Measurements from ENCODE around the gene ITGA11. TPM values are rescaled to one million over a fixed set of nuclear protein-coding genes. Genes with fewer than 3 reads are reported as not detected.

ITGA11 gene
- total RNA-seq, 1 donor from 2014 or later = 0.53 TPM

GRCh38 chr15:68352401-68353062 lies 79.4 kb downstream of the ITGA11 start:
- no peaks in the 10 kb centered on the region for H3K27me3 ChIP-seq (ENCODE audit: control insufficient read depth, insufficient read depth, low read length)
- no peak overlapping the region for H3K4me3 ChIP-seq (ENCODE audit: low read depth, low read length)
- peak; percentile 82 for DNase-seq (ENCODE audit: low read depth)
- TF ChIP-seq CTCF (IDR thresholded peaks at IDR 0.05; ENCODE audit: insufficient read depth, low read length, severe bottlenecking) = no peak
- FAIRE-seq = no peak
- no peaks in the 10 kb centered on the region for H3K36me3 ChIP-seq (ENCODE audit: control insufficient read depth, insufficient read depth, low read length)

- H3K4me3 ChIP-seq (ENCODE audit: low read depth, low read length) = no peak overlapping the region
- H3K27me3 ChIP-seq (ENCODE audit: control insufficient read depth, insufficient read depth, low read length) = no peaks in the 10 kb centered on the region
- DNase-seq (ENCODE audit: low read depth) = no peak
- H3K36me3 ChIP-seq (ENCODE audit: control insufficient read depth, insufficient read depth, low read length) = no peaks in the 10 kb centered on the region
- FAIRE-seq = no peak
- no peak for TF ChIP-seq CTCF (IDR thresholded peaks at IDR 0.05; ENCODE audit: insufficient read depth, low read length, severe bottlenecking)
These were observed 82.8 kb downstream of the ITGA11 start for GRCh38 chr15:68349151-68349550.

- no peaks in the 10 kb centered on the region for H3K36me3 ChIP-seq (ENCODE audit: control insufficient read depth, insufficient read depth, low read length)
- no peaks in the 10 kb centered on the region for H3K27me3 ChIP-seq (ENCODE audit: control insufficient read depth, insufficient read depth, low read length)
- H3K4me3 ChIP-seq (ENCODE audit: low read depth, low read length) = no peak overlapping the region
- DNase-seq (ENCODE audit: low read depth) (no peak), FAIRE-seq (no peak)
- TF ChIP-seq CTCF (IDR thresholded peaks at IDR 0.05; ENCODE audit: insufficient read depth, low read length, severe bottlenecking) = no peak
These were observed 83.4 kb downstream of the ITGA11 start for GRCh38 chr15:68348606-68349005.

- H3K27me3 ChIP-seq (ENCODE audit: control insufficient read depth, insufficient read depth, low read length) = no peaks in the 10 kb centered on the region
- FAIRE-seq (no peak), DNase-seq (ENCODE audit: low read depth) (no peak)
- H3K36me3 ChIP-seq (ENCODE audit: control insufficient read depth, insufficient read depth, low read length) = no peaks in the 10 kb centered on the region
- H3K4me3 ChIP-seq (ENCODE audit: low read depth, low read length) = no peak overlapping the region
- no peak for TF ChIP-seq CTCF (IDR thresholded peaks at IDR 0.05; ENCODE audit: insufficient read depth, low read length, severe bottlenecking)
These were observed 83.9 kb downstream of the ITGA11 start for GRCh38 chr15:68348081-68348480.

- no peaks in the 10 kb centered on the region for H3K27me3 ChIP-seq (ENCODE audit: control insufficient read depth, insufficient read depth, low read length)
- DNase-seq (ENCODE audit: low read depth) (no peak), FAIRE-seq (no peak)
- TF ChIP-seq CTCF (IDR thresholded peaks at IDR 0.05; ENCODE audit: insufficient read depth, low read length, severe bottlenecking) = no peak
- no peak overlapping the region for H3K4me3 ChIP-seq (ENCODE audit: low read depth, low read length)
- H3K36me3 ChIP-seq (ENCODE audit: control insufficient read depth, insufficient read depth, low read length) = no peaks in the 10 kb centered on the region
These were observed 84.6 kb downstream of the ITGA11 start for GRCh38 chr15:68347392-68347791.

GRCh38 chr15:68346979-68347378 lies 85.0 kb downstream of the ITGA11 start:
- TF ChIP-seq CTCF (IDR thresholded peaks at IDR 0.05; ENCODE audit: insufficient read depth, low read length, severe bottlenecking) = no peak
- Histone ChIP-seq H3K36me3 (ENCODE audit: control insufficient read depth, insufficient read depth, low read length) (no peaks in the 10 kb centered on the region), H3K27me3 (ENCODE audit: control insufficient read depth, insufficient read depth, low read length) (no peaks in the 10 kb centered on the region), H3K4me3 (ENCODE audit: low read depth, low read length) (no peak overlapping the region)
- FAIRE-seq (no peak), DNase-seq (ENCODE audit: low read depth) (no peak)
